Cardiac muscle cell (in vitro differentiated cells and primary cell): ENCODE results near the gene PEX14. TPM values are rescaled to one million over a fixed set of nuclear protein-coding genes. Genes with fewer than 3 reads are reported as not detected.

ENCODE experiments used
- DNase-seq, 2 donors: peaks; one replicate each; pipeline versions ENCODE4 v3.0.0 to v3.0.0-alpha.2; 2010 to 2017; ENCODE audit warnings: low read depth in 1 of 2, low spot score in 1 of 2
- H3K27ac ChIP-seq: fragments of 200-600 bp; sonication (generic); 2 replicates; pipeline ENCODE4 v1.5.1; 2016
- H3K27me3 ChIP-seq: fragments of 200-600 bp; sonication (generic); 2 replicates; pipeline ENCODE4 v1.6.0; 2016; ENCODE audit warnings: control low read depth
- H3K36me3 ChIP-seq: fragments of 200-600 bp; sonication (generic); 2 replicates; pipeline ENCODE4 v1.5.1; 2016; ENCODE audit warnings: control low read depth
- H3K4me1 ChIP-seq: fragments of 200-600 bp; sonication (generic); 2 replicates; pipeline ENCODE4 v1.8.1; 2017; ENCODE audit warnings: low read depth, mild to moderate bottlenecking, mixed run types
- H3K4me3 ChIP-seq: fragments of 200-600 bp; sonication (generic); 2 replicates; pipeline ENCODE4 v1.5.1; 2016; ENCODE audit warnings: mild to moderate bottlenecking
- H3K9me3 ChIP-seq: fragments of 200-600 bp; sonication (generic); 2 replicates; pipeline ENCODE4 v1.5.1; 2017; ENCODE audit warnings: low read depth, mild to moderate bottlenecking, control low read depth
- polyA plus RNA-seq: library from polyadenylated mRNA; unstranded; fragments of >200 nt; fragmentation: Nextera tagmentation; extraction: Ambion mirVana; gene quantifications from 2 replicates; pipeline ENCODE4 v1.2.1, GENCODE V29; 2016
- total RNA-seq: library from RNA; depleted of rRNA; stranded (reverse); fragments of >200 nt; gene quantifications from 2 replicates; pipeline ENCODE4 v1.2.3, GENCODE V29; 2016
- TF ChIP-seq, protein P1 (sequence below): IDR thresholded peaks from 2 replicates; pipeline ENCODE4 v1.5.1; 2012; ENCODE audit warnings: low read depth, mild to moderate bottlenecking, low read length

The PEX14 gene
- total and polyA plus RNA-seq, 2 experiments from 2014 or later: 25.0 to 32.1 TPM

GRCh38 chr1:10639011-10639774 is 164.4 kb downstream of the PEX14 start:
- Histone ChIP-seq H3K9me3 (no peaks in the 10 kb centered on the region), H3K36me3 (peaks cover 28% of the 10 kb centered on the region), H3K4me1 (no peaks in the 10 kb centered on the region), H3K27me3 (peaks cover 11% of the 10 kb centered on the region), H3K27ac (no peak overlapping the region), H3K4me3 (no peak overlapping the region)
- DNase-seq: peak in 1 of 2 donors; percentile 22
- TF ChIP-seq, protein P1, sequence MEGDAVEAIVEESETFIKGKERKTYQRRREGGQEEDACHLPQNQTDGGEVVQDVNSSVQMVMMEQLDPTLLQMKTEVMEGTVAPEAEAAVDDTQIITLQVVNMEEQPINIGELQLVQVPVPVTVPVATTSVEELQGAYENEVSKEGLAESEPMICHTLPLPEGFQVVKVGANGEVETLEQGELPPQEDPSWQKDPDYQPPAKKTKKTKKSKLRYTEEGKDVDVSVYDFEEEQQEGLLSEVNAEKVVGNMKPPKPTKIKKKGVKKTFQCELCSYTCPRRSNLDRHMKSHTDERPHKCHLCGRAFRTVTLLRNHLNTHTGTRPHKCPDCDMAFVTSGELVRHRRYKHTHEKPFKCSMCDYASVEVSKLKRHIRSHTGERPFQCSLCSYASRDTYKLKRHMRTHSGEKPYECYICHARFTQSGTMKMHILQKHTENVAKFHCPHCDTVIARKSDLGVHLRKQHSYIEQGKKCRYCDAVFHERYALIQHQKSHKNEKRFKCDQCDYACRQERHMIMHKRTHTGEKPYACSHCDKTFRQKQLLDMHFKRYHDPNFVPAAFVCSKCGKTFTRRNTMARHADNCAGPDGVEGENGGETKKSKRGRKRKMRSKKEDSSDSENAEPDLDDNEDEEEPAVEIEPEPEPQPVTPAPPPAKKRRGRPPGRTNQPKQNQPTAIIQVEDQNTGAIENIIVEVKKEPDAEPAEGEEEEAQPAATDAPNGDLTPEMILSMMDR: no peak

GRCh38 chr1:10639775-10640578 is 165.2 kb downstream of the PEX14 start:
- H3K27me3 ChIP-seq: peaks cover 11% of the 10 kb centered on the region
- H3K27ac ChIP-seq: no peak overlapping the region
- peaks cover 36% of the 10 kb centered on the region for H3K36me3 ChIP-seq
- H3K4me3 ChIP-seq: no peak overlapping the region
- H3K9me3 ChIP-seq: no peaks in the 10 kb centered on the region
- H3K4me1 ChIP-seq: no peaks in the 10 kb centered on the region
- DNase-seq: peak in 1 of 2 donors; percentile 55
- TF ChIP-seq, protein P1: no peak

DNA sequence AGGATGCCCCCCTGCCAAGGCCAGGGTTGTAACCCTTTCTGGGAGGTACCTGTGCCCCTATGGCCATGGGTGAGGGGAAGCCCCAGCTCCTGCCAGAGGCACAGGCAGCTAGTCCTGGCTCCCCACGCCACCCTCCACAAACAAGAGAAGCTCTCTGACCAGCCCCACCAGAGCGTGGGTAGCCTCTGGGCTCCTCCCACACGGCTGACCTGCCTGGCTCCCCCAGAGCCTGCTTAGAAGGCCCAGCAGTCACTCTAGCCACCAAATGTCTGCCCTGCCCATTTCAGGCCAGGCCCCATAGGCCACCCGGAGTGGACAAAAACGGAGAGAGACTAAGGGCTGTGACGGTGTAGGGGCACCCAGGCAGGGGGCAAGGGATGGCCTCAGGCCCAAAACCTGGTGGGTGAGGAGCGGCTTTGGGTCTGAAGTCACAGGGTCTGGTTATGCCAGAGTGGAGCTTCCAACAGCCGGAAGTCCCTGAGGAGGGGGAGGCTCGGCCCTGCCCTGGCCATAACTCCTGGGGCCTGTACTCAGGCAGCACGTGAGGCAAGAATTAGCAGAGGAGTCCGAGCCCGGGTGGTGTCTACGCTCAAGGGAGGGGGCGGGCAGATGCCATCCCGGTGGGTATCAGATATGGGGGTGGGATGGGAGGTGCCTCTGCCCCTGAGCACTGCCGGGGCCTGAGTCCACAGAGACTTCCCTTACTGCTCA is 166.2 kb downstream of the PEX14 start:
- Histone ChIP-seq H3K36me3 (peaks cover 44% of the 10 kb centered on the region), H3K27me3 (peaks cover 11% of the 10 kb centered on the region), H3K4me1 (no peaks in the 10 kb centered on the region), H3K27ac (no peak overlapping the region), H3K9me3 (no peaks in the 10 kb centered on the region), H3K4me3 (no peak overlapping the region)
- TF ChIP-seq, protein P1: no peak
- DNase-seq: no peak

DNA sequence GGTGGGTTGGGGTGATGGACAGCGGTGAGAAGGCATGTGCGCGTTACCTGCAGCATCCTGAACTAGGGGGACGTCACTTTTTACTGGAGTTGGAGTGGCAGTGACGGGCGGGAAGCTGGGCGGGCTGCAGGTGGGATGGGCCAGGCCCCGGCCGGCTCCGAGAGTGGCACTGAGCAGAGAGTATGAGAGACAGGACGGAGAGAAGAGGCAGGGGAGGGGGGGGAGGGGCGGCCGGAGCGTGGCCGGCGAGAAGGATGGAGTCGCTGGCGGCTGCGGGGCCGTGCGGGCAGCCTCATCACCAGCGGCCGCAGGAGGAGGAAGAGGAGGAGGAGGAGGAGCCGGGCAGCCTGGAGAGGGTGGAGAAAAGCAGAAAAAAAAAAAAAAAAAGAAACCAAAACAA is 167.2 kb downstream of the PEX14 start:
- Histone ChIP-seq H3K4me1 (no peaks in the 10 kb centered on the region), H3K4me3 (no peak overlapping the region), H3K9me3 (no peaks in the 10 kb centered on the region), H3K27ac (no peak overlapping the region), H3K36me3 (peaks cover 53% of the 10 kb centered on the region), H3K27me3 (peaks cover 11% of the 10 kb centered on the region)
- no peak for DNase-seq
- TF ChIP-seq, protein P1: no peak

GRCh38 chr1:10642403-10643080 is 167.8 kb downstream of the PEX14 start:
- H3K4me1 ChIP-seq: no peaks in the 10 kb centered on the region
- TF ChIP-seq, protein P1: no peak
- no peak for DNase-seq

More at GRCh38 chr1:10642403-10643080, 167.8 kb downstream of the PEX14 start:
- no peaks in the 10 kb centered on the region for H3K9me3 ChIP-seq
- H3K27ac ChIP-seq: no peak overlapping the region
- no peak overlapping the region for H3K4me3 ChIP-seq
- peaks cover 58% of the 10 kb centered on the region for H3K36me3 ChIP-seq
- peaks cover 11% of the 10 kb centered on the region for H3K27me3 ChIP-seq
